HEK293 (cell line): ENCODE data around the gene MCOLN1.

Experiments used
- CTCF ChIA-PET: fragments of 350-600 bp; formaldehyde crosslinking; extraction: SDS; loops from one replicate; lab custom pipeline; 2021; ENCODE audit warnings: antibody characterized with exemption; lab: Yijun Ruan, JAX
- POLR2A ChIA-PET: fragments of 300-600 bp; formaldehyde crosslinking; extraction: SDS; loops from one replicate; lab custom pipeline; 2020; ENCODE audit warnings: antibody characterized with exemption, inconsistent platforms; lab: Yijun Ruan, JAX
- H3K27ac ChIP-seq: fragments of 200-500 bp; sonication (Bioruptor generic); 2 replicates; pipeline ENCODE4 v1.5.1; 2014; ENCODE audit warnings: low read depth, low read length, control low read depth, inconsistent platforms; ENCODE audit errors: extremely low read depth
- H3K36me3 ChIP-seq, 2 experiments: fragments of 200-500 bp in 1 of 2; sonication (Bioruptor generic) in 1 of 2; 1 replicate in 1 of 2; 2 replicates in 1 of 2; pipeline ENCODE4 v1.5.1; 2014 to 2017; ENCODE audit warnings: inconsistent platforms in 2 of 2, low read length in 2 of 2; ENCODE audit not compliant: control insufficient read depth in 2 of 2, insufficient read depth in 1 of 2
- H3K4me1 ChIP-seq: fragments of 200-500 bp; sonication (Bioruptor generic); 2 replicates; pipeline ENCODE4 v1.5.1; 2014; ENCODE audit warnings: mild to moderate bottlenecking, low read length, inconsistent platforms; ENCODE audit not compliant: control insufficient read depth, insufficient read depth
- H3K4me3 ChIP-seq: 2 replicates; pipeline ENCODE4 v1.5.1; 2011; ENCODE audit warnings: low read depth, mild to moderate bottlenecking, control low read depth, low read length, moderate library complexity
- H3K9me3 ChIP-seq: fragments of 200-500 bp; sonication (Bioruptor generic); 2 replicates; pipeline ENCODE4 v1.5.1; 2014; ENCODE audit warnings: low read depth, low read length, inconsistent platforms; ENCODE audit not compliant: control insufficient read depth, insufficient read depth
- EGR2 ChIP-seq: fragments of 450-650 bp; formaldehyde crosslinking; IDR thresholded peaks from 2 replicates; pipeline ENCODE4 v1.5.1; 2016; ENCODE audit warnings: low read depth, missing biosample characterization, missing genetic modification characterization
- HOXC10 ChIP-seq: sonication (generic); formaldehyde crosslinking; IDR thresholded peaks from 2 replicates; pipeline ENCODE4 v1.8.1; 2023; ENCODE audit warnings: mild to moderate bottlenecking, missing genetic modification reagents
- KLF1 ChIP-seq: fragments of 450-650 bp; formaldehyde crosslinking; IDR thresholded peaks from 2 replicates; pipeline ENCODE4 v1.5.1; 2016; ENCODE audit warnings: missing biosample characterization, missing genetic modification characterization
- KLF8 ChIP-seq: fragments of 450-650 bp; formaldehyde crosslinking; IDR thresholded peaks from 2 replicates; pipeline ENCODE4 v1.5.1; 2016; ENCODE audit warnings: missing biosample characterization, missing genetic modification characterization
- KLF9 ChIP-seq: fragments of 450-650 bp; formaldehyde crosslinking; IDR thresholded peaks from 2 replicates; pipeline ENCODE4 v1.5.1; 2016; ENCODE audit warnings: missing biosample characterization, missing genetic modification characterization, low read depth
- REPIN1 ChIP-seq: fragments of 450-650 bp; formaldehyde crosslinking; IDR thresholded peaks from 2 replicates; pipeline ENCODE4 v1.5.1; 2017; ENCODE audit warnings: missing biosample characterization, missing genetic modification characterization, low read depth
- SALL2 ChIP-seq: fragments of 450-650 bp; formaldehyde crosslinking; IDR thresholded peaks from 2 replicates; pipeline ENCODE4 v1.5.0; 2017; ENCODE audit warnings: missing biosample characterization, mild to moderate bottlenecking, missing genetic modification characterization, borderline replicate concordance
- SP2 ChIP-seq: fragments of 450-650 bp; formaldehyde crosslinking; IDR thresholded peaks from 2 replicates; pipeline ENCODE4 v1.5.1; 2016; ENCODE audit warnings: missing biosample characterization, missing genetic modification characterization
- SP3 ChIP-seq: fragments of 450-650 bp; formaldehyde crosslinking; IDR thresholded peaks from 2 replicates; pipeline ENCODE4 v1.5.1; 2016; ENCODE audit warnings: missing biosample characterization, missing genetic modification characterization
- TCF7L2 ChIP-seq: IDR thresholded peaks from 2 replicates; pipeline ENCODE4 v1.6.1; 2011; ENCODE audit warnings: low read depth, mild to moderate bottlenecking, inconsistent platforms, low read length, moderate library complexity, borderline replicate concordance
- ZBTB7A ChIP-seq: fragments of 450-650 bp; formaldehyde crosslinking; IDR thresholded peaks from 2 replicates; pipeline ENCODE4 v1.5.1; 2016; ENCODE audit warnings: low read depth, missing biosample characterization, missing genetic modification characterization
- ZEB2 ChIP-seq: fragments of 450-650 bp; formaldehyde crosslinking; IDR thresholded peaks from 2 replicates; pipeline ENCODE4 v1.5.1; 2016; ENCODE audit warnings: missing biosample characterization, missing genetic modification characterization
- ZFP3 ChIP-seq: fragments of 450-650 bp; formaldehyde crosslinking; IDR thresholded peaks from 2 replicates; pipeline ENCODE4 v1.5.1; 2016; ENCODE audit warnings: low read depth, missing biosample characterization, missing genetic modification characterization
- ZNF169 ChIP-seq: fragments of 450-650 bp; formaldehyde crosslinking; IDR thresholded peaks from 2 replicates; pipeline ENCODE4 v1.5.1; 2016; ENCODE audit warnings: missing biosample characterization, missing genetic modification characterization
- ZNF292 ChIP-seq: fragments of 450-650 bp; formaldehyde crosslinking; IDR thresholded peaks from 2 replicates; pipeline ENCODE4 v1.5.1; 2016; ENCODE audit warnings: low read depth, missing biosample characterization, missing genetic modification characterization, borderline replicate concordance
- ZNF324 ChIP-seq: fragments of 450-650 bp; formaldehyde crosslinking; IDR thresholded peaks from 2 replicates; pipeline ENCODE4 v1.5.1; 2016; ENCODE audit warnings: missing biosample characterization, missing genetic modification characterization
- ZNF514 ChIP-seq: fragments of 450-650 bp; formaldehyde crosslinking; IDR thresholded peaks from 2 replicates; pipeline ENCODE4 v1.5.1; 2016; ENCODE audit warnings: missing biosample characterization, missing genetic modification characterization
- ZNF558 ChIP-seq: fragments of 450-650 bp; formaldehyde crosslinking; IDR thresholded peaks from 2 replicates; pipeline ENCODE4 v1.5.1; 2016; ENCODE audit warnings: missing biosample characterization, missing genetic modification characterization
- ZNF571 ChIP-seq: fragments of 450-650 bp; formaldehyde crosslinking; IDR thresholded peaks from 2 replicates; pipeline ENCODE4 v1.5.0; 2017; ENCODE audit warnings: missing biosample characterization, missing genetic modification characterization
- ZNF624 ChIP-seq: fragments of 450-650 bp; formaldehyde crosslinking; IDR thresholded peaks from 2 replicates; pipeline ENCODE4 v1.5.1; 2017; ENCODE audit warnings: missing biosample characterization, missing genetic modification characterization
- ZNF670 ChIP-seq: fragments of 450-650 bp; formaldehyde crosslinking; IDR thresholded peaks from 2 replicates; pipeline ENCODE4 v1.5.1; 2016; ENCODE audit warnings: missing biosample characterization, missing genetic modification characterization, low read depth
- ZNF704 ChIP-seq: fragments of 450-650 bp; formaldehyde crosslinking; IDR thresholded peaks from 2 replicates; pipeline ENCODE4 v1.5.1; 2016; ENCODE audit warnings: missing biosample characterization, missing genetic modification characterization
- ZNF776 ChIP-seq: fragments of 450-650 bp; formaldehyde crosslinking; IDR thresholded peaks from 2 replicates; pipeline ENCODE4 v1.5.0; 2017; ENCODE audit warnings: missing biosample characterization, missing genetic modification characterization, borderline replicate concordance
- ZSCAN30 ChIP-seq: fragments of 450-650 bp; IDR thresholded peaks from 2 replicates; pipeline ENCODE4 v1.5.1; 2018; ENCODE audit warnings: missing biosample characterization, mild to moderate bottlenecking, missing genetic modification characterization, moderate library complexity
- TF ChIP-seq, protein P1 (sequence below): fragments of 450-650 bp; formaldehyde crosslinking; IDR thresholded peaks from 2 replicates; pipeline ENCODE4 v1.5.1; 2016; ENCODE audit warnings: missing biosample characterization, missing genetic modification characterization, borderline replicate concordance
- TF ChIP-seq, protein P2 (sequence below): fragments of 450-650 bp; formaldehyde crosslinking; IDR thresholded peaks from 2 replicates; pipeline ENCODE4 v1.5.1; 2016; ENCODE audit warnings: missing biosample characterization, missing genetic modification characterization
- TF ChIP-seq, protein P3 (sequence below): fragments of 450-650 bp; formaldehyde crosslinking; IDR thresholded peaks from 2 replicates; pipeline ENCODE4 v1.5.1; 2016; ENCODE audit warnings: missing biosample characterization, missing genetic modification characterization

The MCOLN1 gene

DNA sequence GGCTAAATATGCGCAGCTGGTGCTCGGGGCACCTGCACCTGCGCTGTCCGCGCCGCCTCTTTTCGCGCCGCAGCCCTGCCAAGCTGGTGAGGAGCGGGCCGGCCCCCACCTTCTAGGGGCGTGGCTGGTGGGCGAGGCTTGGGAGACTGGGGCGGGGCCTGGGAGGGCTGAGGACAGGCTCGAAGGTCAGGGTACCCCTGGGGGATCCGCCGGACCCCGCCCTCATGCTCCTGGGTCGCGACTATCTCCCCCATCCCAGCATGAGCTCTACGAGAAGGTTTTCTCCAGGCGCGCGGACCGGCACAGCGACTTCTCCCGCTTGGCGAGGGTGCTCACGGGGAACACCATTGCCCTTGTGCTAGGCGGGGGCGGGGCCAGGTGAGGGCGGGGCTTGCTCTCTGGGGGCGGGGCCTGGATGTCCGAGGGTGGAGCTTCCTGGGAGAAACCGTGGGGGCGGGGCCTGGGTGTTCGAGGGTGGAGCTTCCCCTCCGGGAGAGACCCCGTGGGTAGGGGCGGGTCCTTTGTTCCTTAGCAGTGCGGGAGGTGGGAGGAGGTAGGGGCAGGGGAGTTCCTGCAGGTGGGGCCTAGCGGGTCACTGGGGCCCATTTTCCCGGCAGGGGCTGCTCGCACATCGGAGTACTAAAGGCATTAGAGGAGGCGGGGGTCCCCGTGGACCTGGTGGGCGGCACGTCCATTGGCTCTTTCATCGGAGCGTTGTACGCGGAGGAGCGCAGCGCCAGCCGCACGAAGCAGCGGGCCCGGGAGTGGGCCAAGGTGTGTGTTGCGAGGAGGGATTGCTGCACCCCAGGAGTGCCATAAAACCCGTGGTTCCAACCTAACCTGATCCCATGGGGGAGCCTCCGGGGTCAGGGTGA, 32.8 kb downstream of the MCOLN1 start (continued):
- TF ChIP-seq, protein P1, sequence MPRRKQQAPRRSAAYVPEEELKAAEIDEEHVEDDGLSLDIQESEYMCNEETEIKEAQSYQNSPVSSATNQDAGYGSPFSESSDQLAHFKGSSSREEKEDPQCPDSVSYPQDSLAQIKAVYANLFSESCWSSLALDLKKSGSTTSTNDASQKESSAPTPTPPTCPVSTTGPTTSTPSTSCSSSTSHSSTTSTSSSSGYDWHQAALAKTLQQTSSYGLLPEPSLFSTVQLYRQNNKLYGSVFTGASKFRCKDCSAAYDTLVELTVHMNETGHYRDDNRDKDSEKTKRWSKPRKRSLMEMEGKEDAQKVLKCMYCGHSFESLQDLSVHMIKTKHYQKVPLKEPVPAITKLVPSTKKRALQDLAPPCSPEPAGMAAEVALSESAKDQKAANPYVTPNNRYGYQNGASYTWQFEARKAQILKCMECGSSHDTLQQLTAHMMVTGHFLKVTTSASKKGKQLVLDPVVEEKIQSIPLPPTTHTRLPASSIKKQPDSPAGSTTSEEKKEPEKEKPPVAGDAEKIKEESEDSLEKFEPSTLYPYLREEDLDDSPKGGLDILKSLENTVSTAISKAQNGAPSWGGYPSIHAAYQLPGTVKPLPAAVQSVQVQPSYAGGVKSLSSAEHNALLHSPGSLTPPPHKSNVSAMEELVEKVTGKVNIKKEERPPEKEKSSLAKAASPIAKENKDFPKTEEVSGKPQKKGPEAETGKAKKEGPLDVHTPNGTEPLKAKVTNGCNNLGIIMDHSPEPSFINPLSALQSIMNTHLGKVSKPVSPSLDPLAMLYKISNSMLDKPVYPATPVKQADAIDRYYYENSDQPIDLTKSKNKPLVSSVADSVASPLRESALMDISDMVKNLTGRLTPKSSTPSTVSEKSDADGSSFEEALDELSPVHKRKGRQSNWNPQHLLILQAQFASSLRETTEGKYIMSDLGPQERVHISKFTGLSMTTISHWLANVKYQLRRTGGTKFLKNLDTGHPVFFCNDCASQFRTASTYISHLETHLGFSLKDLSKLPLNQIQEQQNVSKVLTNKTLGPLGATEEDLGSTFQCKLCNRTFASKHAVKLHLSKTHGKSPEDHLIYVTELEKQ (tag by site-specific recombination), result no peak
- TF ChIP-seq EGR2 (peak; percentile 27; the same call in 1 of the 2 replicates), SP3 (tag by site-specific recombination) (0 out of 2 replicates have a peak, but pooled peaks have one; percentile 20), KLF1 (tag by site-specific recombination) (peak; percentile 82), ZNF571 (tag by site-specific recombination) (no peak), KLF9 (tag by site-specific recombination) (0 out of 2 replicates have a peak, but pooled peaks have one; percentile 33), SP2 (tag by site-specific recombination) (peak; percentile 24; the same call in 1 of the 2 replicates), ZNF704 (tag by site-specific recombination) (no peak), HOXC10 (no peak), ZNF514 (tag by site-specific recombination) (no peak), KLF8 (tag by site-specific recombination) (peak; percentile 77; the same call in 1 of the 2 replicates), ZFP3 (no peak), REPIN1 (tag by site-specific recombination) (no peak), ZBTB7A (tag by site-specific recombination) (no peak)

GRCh38 chr19:7556696-7557315, 34.4 kb downstream of the MCOLN1 start:
- peaks cover 0 to 31% of the 10 kb centered on the region in 2 experiments; a peak in 2 of 3 replicates for H3K36me3 ChIP-seq
- TF ChIP-seq ZNF292 (tag by site-specific recombination), result no peak
- TF ChIP-seq ZEB2 (tag by site-specific recombination), result no peak
- no peak for TF ChIP-seq ZNF670
- no peak for TF ChIP-seq ZNF624 (tag by site-specific recombination)
- TF ChIP-seq, protein P2, sequence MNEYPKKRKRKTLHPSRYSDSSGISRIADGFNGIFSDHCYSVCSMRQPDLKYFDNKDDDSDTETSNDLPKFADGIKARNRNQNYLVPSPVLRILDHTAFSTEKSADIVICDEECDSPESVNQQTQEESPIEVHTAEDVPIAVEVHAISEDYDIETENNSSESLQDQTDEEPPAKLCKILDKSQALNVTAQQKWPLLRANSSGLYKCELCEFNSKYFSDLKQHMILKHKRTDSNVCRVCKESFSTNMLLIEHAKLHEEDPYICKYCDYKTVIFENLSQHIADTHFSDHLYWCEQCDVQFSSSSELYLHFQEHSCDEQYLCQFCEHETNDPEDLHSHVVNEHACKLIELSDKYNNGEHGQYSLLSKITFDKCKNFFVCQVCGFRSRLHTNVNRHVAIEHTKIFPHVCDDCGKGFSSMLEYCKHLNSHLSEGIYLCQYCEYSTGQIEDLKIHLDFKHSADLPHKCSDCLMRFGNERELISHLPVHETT (tag by site-specific recombination), result no peak
- TF ChIP-seq TCF7L2, result no peak
- TF ChIP-seq SALL2 (tag by site-specific recombination), result no peak
- TF ChIP-seq ZNF558, result no peak
- no peak for TF ChIP-seq ZSCAN30 (tag by site-specific recombination)
- TF ChIP-seq ZNF776 (tag by site-specific recombination), result no peak
- TF ChIP-seq, protein P3, sequence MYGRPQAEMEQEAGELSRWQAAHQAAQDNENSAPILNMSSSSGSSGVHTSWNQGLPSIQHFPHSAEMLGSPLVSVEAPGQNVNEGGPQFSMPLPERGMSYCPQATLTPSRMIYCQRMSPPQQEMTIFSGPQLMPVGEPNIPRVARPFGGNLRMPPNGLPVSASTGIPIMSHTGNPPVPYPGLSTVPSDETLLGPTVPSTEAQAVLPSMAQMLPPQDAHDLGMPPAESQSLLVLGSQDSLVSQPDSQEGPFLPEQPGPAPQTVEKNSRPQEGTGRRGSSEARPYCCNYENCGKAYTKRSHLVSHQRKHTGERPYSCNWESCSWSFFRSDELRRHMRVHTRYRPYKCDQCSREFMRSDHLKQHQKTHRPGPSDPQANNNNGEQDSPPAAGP (tag by site-specific recombination), result no peak
- TF ChIP-seq ZNF324 (tag by site-specific recombination), result no peak
- no peak for TF ChIP-seq ZNF169
- ChIA-PET CTCF (no interaction called here), POLR2A (no interaction called here)
- no peak overlapping the region for H3K4me3 ChIP-seq
- no peaks in the 10 kb centered on the region for H3K4me1 ChIP-seq
- no peaks in the 10 kb centered on the region for H3K9me3 ChIP-seq
- H3K27ac ChIP-seq, result no peak overlapping the region
